ENCODE data around the gene CX3CL1. TPM values are rescaled to one million over a fixed set of nuclear protein-coding genes. Genes with fewer than 3 reads are reported as not detected.

CX3CL1 gene
- total and polyA plus RNA-seq, 2 of the 13 experiments (the other 11 are each of a cell fraction or from before 2014, with no cell fraction given), result 57.3 to 60.8 TPM

DNA sequence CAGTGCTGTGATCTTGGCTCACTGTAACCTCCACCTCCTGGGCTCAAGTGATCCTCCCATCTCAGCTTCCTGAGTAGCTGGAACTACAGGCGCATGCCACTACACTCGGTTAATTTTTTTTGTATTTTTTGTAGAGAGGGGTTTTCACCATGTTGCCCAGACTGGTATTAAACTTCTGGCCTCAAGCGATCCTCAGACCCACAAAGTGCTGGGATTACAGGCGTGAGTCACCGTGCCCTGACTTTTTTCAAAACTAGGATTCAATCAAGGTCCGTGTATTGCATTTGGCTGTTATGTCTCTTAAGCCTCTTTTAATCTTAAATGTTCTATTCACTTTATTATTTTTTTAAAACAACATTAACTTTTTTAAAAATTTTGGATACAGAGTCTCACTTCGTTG is 18.0 kb upstream of the CX3CL1 start (continued):
- TF ChIP-seq, protein P1, sequence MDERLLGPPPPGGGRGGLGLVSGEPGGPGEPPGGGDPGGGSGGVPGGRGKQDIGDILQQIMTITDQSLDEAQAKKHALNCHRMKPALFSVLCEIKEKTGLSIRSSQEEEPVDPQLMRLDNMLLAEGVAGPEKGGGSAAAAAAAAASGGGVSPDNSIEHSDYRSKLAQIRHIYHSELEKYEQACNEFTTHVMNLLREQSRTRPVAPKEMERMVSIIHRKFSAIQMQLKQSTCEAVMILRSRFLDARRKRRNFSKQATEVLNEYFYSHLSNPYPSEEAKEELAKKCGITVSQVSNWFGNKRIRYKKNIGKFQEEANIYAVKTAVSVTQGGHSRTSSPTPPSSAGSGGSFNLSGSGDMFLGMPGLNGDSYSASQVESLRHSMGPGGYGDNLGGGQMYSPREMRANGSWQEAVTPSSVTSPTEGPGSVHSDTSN (CRISPR knock-in tag; IDR thresholded peaks at IDR 0.05), result no peak
- TF ChIP-seq NFRKB (IDR thresholded peaks at IDR 0.05), result no peak
- TF ChIP-seq, protein P2, sequence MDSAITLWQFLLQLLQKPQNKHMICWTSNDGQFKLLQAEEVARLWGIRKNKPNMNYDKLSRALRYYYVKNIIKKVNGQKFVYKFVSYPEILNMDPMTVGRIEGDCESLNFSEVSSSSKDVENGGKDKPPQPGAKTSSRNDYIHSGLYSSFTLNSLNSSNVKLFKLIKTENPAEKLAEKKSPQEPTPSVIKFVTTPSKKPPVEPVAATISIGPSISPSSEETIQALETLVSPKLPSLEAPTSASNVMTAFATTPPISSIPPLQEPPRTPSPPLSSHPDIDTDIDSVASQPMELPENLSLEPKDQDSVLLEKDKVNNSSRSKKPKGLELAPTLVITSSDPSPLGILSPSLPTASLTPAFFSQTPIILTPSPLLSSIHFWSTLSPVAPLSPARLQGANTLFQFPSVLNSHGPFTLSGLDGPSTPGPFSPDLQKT (CRISPR knock-in tag; IDR thresholded peaks at IDR 0.05; ENCODE audit: borderline replicate concordance), result no peak
- TF ChIP-seq ZNF598 (CRISPR knock-in tag; IDR thresholded peaks at IDR 0.05; ENCODE audit: borderline replicate concordance), result no peak
- no peak for TF ChIP-seq FOXP1 (IDR thresholded peaks at IDR 0.05)
- no peak for TF ChIP-seq FOXP1 (CRISPR knock-in tag; IDR thresholded peaks at IDR 0.05)
- no peak for TF ChIP-seq SMAD9 (CRISPR knock-in tag; IDR thresholded peaks at IDR 0.05)

DNA sequence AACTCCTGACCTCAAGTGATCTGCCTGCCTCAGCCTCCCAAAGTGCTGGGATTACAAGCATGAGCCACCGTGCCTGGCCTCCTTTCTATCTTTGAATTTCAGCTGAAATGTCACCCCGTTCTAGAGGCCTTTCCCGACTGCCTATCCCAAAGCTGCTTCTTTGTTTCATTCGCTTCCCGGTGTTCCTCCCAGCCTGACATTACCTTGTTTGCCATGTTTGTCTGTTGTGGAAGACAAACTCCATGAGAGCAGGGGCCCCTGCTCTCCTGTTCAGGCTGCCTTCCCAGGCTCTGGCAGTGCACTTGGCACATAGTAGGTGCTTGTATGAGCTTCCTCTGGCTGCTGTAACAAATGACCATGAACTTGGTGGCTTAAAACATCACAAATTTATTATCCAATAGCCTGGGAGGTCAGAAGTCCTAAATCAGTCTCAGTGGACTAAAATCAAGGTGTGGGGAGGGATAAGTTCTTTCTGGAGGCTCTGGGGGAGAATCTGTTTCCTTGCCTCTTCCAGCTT is 16.3 kb upstream of the CX3CL1 start:
- WGBS (ENCODE audit: low lambda C conversion rate), result 38% methylated on average over 5 of the region's 5 CpGs
- FAIRE-seq (no peak), ATAC-seq (no peak), DNase-seq (ENCODE audit: low spot score) (no peak)
- Histone ChIP-seq H2AFZ (ENCODE audit: low read length) (no peak overlapping the region), H3K9ac (ENCODE audit: insufficient read depth, low read depth, low read length) (no peak overlapping the region), H3K9me3 (ENCODE audit: low read length) (no peaks in the 10 kb centered on the region), H3K27ac (ENCODE audit: extremely low read length, insufficient read depth, low read length) (no peak overlapping the region), H3K4me2 (ENCODE audit: low read depth, low read length) (no peak overlapping the region), H3K79me2 (ENCODE audit: insufficient read depth, low read length) (no peaks in the 10 kb centered on the region), H4K20me1 (ENCODE audit: insufficient read depth, low read length) (no peaks in the 10 kb centered on the region), H3K4me1 (ENCODE audit: insufficient read depth, low read length) (peaks cover 26% of the 10 kb centered on the region), H3K27me3 (ENCODE audit: control insufficient read depth in 1 of 2, insufficient read depth in 2 of 2, low read length in 2 of 2) (peaks cover 0 to 21% of the 10 kb centered on the region in 2 experiments; a peak in 3 of 5 replicates), H3K36me3 (replicated peaks in 1 of 2; ENCODE audit: control insufficient read depth in 1 of 2, insufficient read depth in 2 of 2, low read length in 2 of 2) (no peaks in the 10 kb centered on the region), H3K4me3 (replicated peaks in 1 of 3; ENCODE audit: insufficient read depth in 1 of 3, low read depth in 2 of 3, low read length in 3 of 3) (no peak overlapping the region)
- CTCF ChIA-PET (ENCODE audit: low intra/inter-chr PET ratio, low total read pairs), result no interaction called here
- no TSS peak for BruUV-seq (replicated peaks)
- in situ Hi-C loops (cut with HindIII; ENCODE audit: extremely low pct_ligation_motif_present, low pct_unique_long_range_greater_than_20kb) (no loop called here), intact Hi-C loops (cut with micrococcal nuclease; ENCODE audit: unreplicated experiment) (no loop called here)
- TF ChIP-seq RCOR2 (CRISPR knock-in tag; IDR thresholded peaks at IDR 0.05) (no peak), SIX4 (CRISPR knock-in tag; IDR thresholded peaks at IDR 0.05) (no peak), ADNP (CRISPR knock-in tag; IDR thresholded peaks at IDR 0.05) (no peak), ZKSCAN1 (IDR thresholded peaks at IDR 0.05; ENCODE audit: low read length) (peak; percentile 87), NRL (CRISPR knock-in tag; IDR thresholded peaks at IDR 0.05; ENCODE audit: borderline replicate concordance) (no peak), CHD2 (IDR thresholded peaks at IDR 0.05; ENCODE audit: low read depth, low read length) (no peak), ZNF460 (CRISPR knock-in tag; IDR thresholded peaks at IDR 0.05; ENCODE audit: borderline replicate concordance) (no peak)
- TF ChIP-seq, protein P3, sequence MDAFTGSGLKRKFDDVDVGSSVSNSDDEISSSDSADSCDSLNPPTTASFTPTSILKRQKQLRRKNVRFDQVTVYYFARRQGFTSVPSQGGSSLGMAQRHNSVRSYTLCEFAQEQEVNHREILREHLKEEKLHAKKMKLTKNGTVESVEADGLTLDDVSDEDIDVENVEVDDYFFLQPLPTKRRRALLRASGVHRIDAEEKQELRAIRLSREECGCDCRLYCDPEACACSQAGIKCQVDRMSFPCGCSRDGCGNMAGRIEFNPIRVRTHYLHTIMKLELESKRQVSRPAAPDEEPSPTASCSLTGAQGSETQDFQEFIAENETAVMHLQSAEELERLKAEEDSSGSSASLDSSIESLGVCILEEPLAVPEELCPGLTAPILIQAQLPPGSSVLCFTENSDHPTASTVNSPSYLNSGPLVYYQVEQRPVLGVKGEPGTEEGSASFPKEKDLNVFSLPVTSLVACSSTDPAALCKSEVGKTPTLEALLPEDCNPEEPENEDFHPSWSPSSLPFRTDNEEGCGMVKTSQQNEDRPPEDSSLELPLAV (CRISPR knock-in tag; conservative IDR thresholded peaks at IDR 0.05; ENCODE audit: low read depth), result no peak
- TF ChIP-seq, protein P4, sequence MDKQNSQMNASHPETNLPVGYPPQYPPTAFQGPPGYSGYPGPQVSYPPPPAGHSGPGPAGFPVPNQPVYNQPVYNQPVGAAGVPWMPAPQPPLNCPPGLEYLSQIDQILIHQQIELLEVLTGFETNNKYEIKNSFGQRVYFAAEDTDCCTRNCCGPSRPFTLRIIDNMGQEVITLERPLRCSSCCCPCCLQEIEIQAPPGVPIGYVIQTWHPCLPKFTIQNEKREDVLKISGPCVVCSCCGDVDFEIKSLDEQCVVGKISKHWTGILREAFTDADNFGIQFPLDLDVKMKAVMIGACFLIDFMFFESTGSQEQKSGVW (CRISPR knock-in tag; IDR thresholded peaks at IDR 0.05; ENCODE audit: borderline replicate concordance), result no peak
- POLR2A ChIA-PET, result interaction anchor here (2.0 kb wide), 1 partner anchor 16 kb away, joined by 11 read pairs; the partner anchor contains the start of gene CX3CL1

Data from HepG2 (cell line).